K562 (cell line): ENCODE measurements around the gene NAGS. TPM values are rescaled to one million over a fixed set of nuclear protein-coding genes. Genes with fewer than 3 reads are reported as not detected.

ENCODE experiments used
- ATAC-seq: fragments of 200-7000 bp; cut with Tn5 transposase; 3 replicates; pipeline ENCODE4 v1.9.1; 2020; ENCODE audit warnings: moderate library complexity
- BruUV-seq: library from RNA; stranded (reverse); fragments of 400-500 nt; replicated peaks from 2 replicates; lab custom pipeline; 2021; lab: Mats Ljungman, UMichigan
- CTCF ChIA-PET: fragments of 300-600 bp; formaldehyde crosslinking; extraction: SDS; loops from one replicate; lab custom pipeline; 2021; ENCODE audit warnings: low intra/inter-chr PET ratio; lab: Yijun Ruan, JAX
- POLR2A ChIA-PET: fragments of 300-600, 350-650 bp; sonication (Branson Sonifier 250); formaldehyde crosslinking; extraction: SDS; loops from one replicate; lab custom pipeline; 2021; ENCODE audit warnings: antibody characterized with exemption, inconsistent platforms; lab: Yijun Ruan, JAX
- DNase-seq, 4 experiments: peaks; one replicate each; pipeline versions ENCODE4 v3.0.0 to v3.0.0-alpha.2; 2011 to 2018; ENCODE audit warnings: low spot score in 3 of 4, mixed read lengths in 3 of 4; ENCODE audit errors: extremely low read depth in 1 of 4
- FAIRE-seq: peaks from 2 replicates; lab custom pipeline; 2011; peaks lifted over from hg19 to GRCh38; lab: Jason Lieb, UNC
- H2AFZ ChIP-seq: 2 replicates; pipeline ENCODE4 v1.6.0; 2011; ENCODE audit warnings: low read depth, low read length, control low read depth, inconsistent platforms
- H3K27ac ChIP-seq: fragments of 200-600 bp; 3 replicates; pipeline ENCODE4 v1.8.0; 2011; ENCODE audit warnings: low read depth, mild to moderate bottlenecking, control low read depth, inconsistent platforms, low read length, moderate library complexity, mixed read lengths; ENCODE audit errors: extremely low read depth
- H3K27me3 ChIP-seq, 2 experiments: fragments of 300-600 bp in 1 of 2; 2 replicates in 1 of 2; 3 replicates in 1 of 2; pipeline versions ENCODE4 v1.6.0 to v1.8.0; 2011; ENCODE audit warnings: inconsistent platforms in 2 of 2, low read length in 2 of 2, mild to moderate bottlenecking in 1 of 2, mixed read lengths in 1 of 2, moderate library complexity in 1 of 2; ENCODE audit not compliant: control insufficient read depth in 2 of 2, insufficient read depth in 2 of 2
- H3K36me3 ChIP-seq: fragments of 300-600 bp; 3 replicates; pipeline ENCODE4 v1.8.0; 2011; ENCODE audit warnings: mild to moderate bottlenecking, low read length, inconsistent platforms; ENCODE audit not compliant: control insufficient read depth, insufficient read depth
- H3K4me1 ChIP-seq, 2 experiments: fragments of 200-600 bp in 1 of 2; replicated peaks in 1 of 2; 2 replicates in 1 of 2; 3 replicates in 1 of 2; pipeline versions ENCODE4 v1.5.1 to v1.8.0; 2011; ENCODE audit warnings: inconsistent platforms in 2 of 2, low read length in 2 of 2, mild to moderate bottlenecking in 1 of 2, mixed read lengths in 1 of 2, moderate library complexity in 1 of 2; ENCODE audit not compliant: control insufficient read depth in 2 of 2, insufficient read depth in 2 of 2
- H3K4me2 ChIP-seq: 2 replicates; pipeline ENCODE4 v1.6.1; 2011; ENCODE audit warnings: low read length, control low read depth, inconsistent platforms, mixed read lengths; ENCODE audit not compliant: insufficient read depth
- H3K4me3 ChIP-seq: fragments of 200-600 bp; sonication (generic), shearing (Covaris generic); 2 replicates; pipeline ENCODE4 v1.5.1; 2016; ENCODE audit warnings: control low read depth, inconsistent platforms
- H3K79me2 ChIP-seq: fragments of 200-600 bp; 3 replicates; pipeline ENCODE4 v1.8.0; 2011; ENCODE audit warnings: low read length, inconsistent platforms; ENCODE audit not compliant: control insufficient read depth, insufficient read depth
- H3K9ac ChIP-seq, 2 experiments: 2 replicates each; pipeline versions ENCODE4 v1.6.0 to v1.6.1; 2011; ENCODE audit warnings: low read depth in 2 of 2, low read length in 2 of 2, control low read depth in 1 of 2, inconsistent platforms in 1 of 2, mild to moderate bottlenecking in 1 of 2, mixed read lengths in 1 of 2; ENCODE audit not compliant: insufficient read depth in 1 of 2
- H3K9me1 ChIP-seq: one replicate; pipeline ENCODE4 v1.6.0; 2011; ENCODE audit warnings: inconsistent platforms, mild to moderate bottlenecking, low read length, moderate library complexity; ENCODE audit not compliant: control insufficient read depth, insufficient read depth
- H3K9me3 ChIP-seq: replicated peaks from 2 replicates; pipeline ENCODE4 v1.5.1; 2011; ENCODE audit warnings: low read depth, low read length, inconsistent platforms; ENCODE audit not compliant: control insufficient read depth, insufficient read depth
- H4K20me1 ChIP-seq: replicated peaks from 2 replicates; pipeline ENCODE4 v1.6.1; 2011; ENCODE audit warnings: low read length, inconsistent platforms, mixed read lengths; ENCODE audit not compliant: control insufficient read depth, insufficient read depth
- ATF7 ChIP-seq: fragments of 450-650 bp; IDR thresholded peaks from 2 replicates; pipeline ENCODE4 v1.7.1; 2014; ENCODE audit warnings: mild to moderate bottlenecking, moderate library complexity
- CBFB ChIP-seq: sonication (generic); formaldehyde crosslinking; IDR thresholded peaks from 2 replicates; pipeline ENCODE4 v1.4.0; 2020; ENCODE audit warnings: mild to moderate bottlenecking, missing genetic modification reagents
- CTBP1 ChIP-seq: fragments of 450-650 bp; IDR thresholded peaks from 2 replicates; pipeline ENCODE4 v1.6.1; 2016; ENCODE audit warnings: borderline replicate concordance
- JUN ChIP-seq, 2 experiments: sonication (generic) in 1 of 2; formaldehyde crosslinking in 1 of 2; IDR thresholded peaks; 2 replicates each; pipeline versions ENCODE4 v1.6.1 to v1.8.0; 2012 to 2022; ENCODE audit warnings: borderline replicate concordance in 2 of 2, mild to moderate bottlenecking in 2 of 2, improper control_type of control experiment in 1 of 2, low read depth in 1 of 2, low read length in 1 of 2, missing genetic modification reagents in 1 of 2
- JUND ChIP-seq, 2 experiments: IDR thresholded peaks; 2 replicates in 1 of 2; 3 replicates in 1 of 2; pipeline ENCODE4 v1.6.1; 2011; ENCODE audit warnings: borderline replicate concordance in 2 of 2, low read depth in 2 of 2, low read length in 2 of 2, improper control_type of control experiment in 1 of 2, missing biosample characterization in 1 of 2, missing genetic modification characterization in 1 of 2, missing genetic modification reagents in 1 of 2
- NFIC ChIP-seq: fragments of 450-650 bp; IDR thresholded peaks from 2 replicates; pipeline ENCODE4 v1.6.1; 2017; ENCODE audit warnings: mild to moderate bottlenecking, inconsistent platforms
- NR1H2 ChIP-seq: sonication (generic); formaldehyde crosslinking; IDR thresholded peaks from 2 replicates; pipeline ENCODE4 v1.4.0; 2020; ENCODE audit warnings: mild to moderate bottlenecking, missing genetic modification reagents
- POU5F1 ChIP-seq: fragments of 150-350 bp; IDR thresholded peaks from 2 replicates; pipeline ENCODE4 v1.6.1; 2014; ENCODE audit warnings: borderline replicate concordance, low read length, low read depth, mild to moderate bottlenecking; ENCODE audit not compliant: partially characterized antibody
- RAD21 ChIP-seq, 2 experiments: fragments of 250-450 bp in 1 of 2; fragments of 450-650 bp in 1 of 2; sonication (Bioruptor Pico) in 1 of 2; formaldehyde crosslinking in 1 of 2; IDR thresholded peaks in 1 of 2; conservative IDR thresholded peaks in 1 of 2; 2 replicates each; pipeline versions ENCODE4 v1.4.0 to v1.8.0; 2020 to 2022; ENCODE audit warnings: mild to moderate bottlenecking in 2 of 2, moderate library complexity in 1 of 2
- RBM14 ChIP-seq: fragments of 200-400 bp; formaldehyde crosslinking; IDR thresholded peaks from 2 replicates; pipeline ENCODE4 v1.6.1; 2018; ENCODE audit warnings: low read depth, mild to moderate bottlenecking, low read length, moderate library complexity, borderline replicate concordance; ENCODE audit not compliant: insufficient read depth
- RFX1 ChIP-seq: fragments of 450-650 bp; IDR thresholded peaks from 2 replicates; pipeline ENCODE4 v1.6.1; 2016; ENCODE audit warnings: mild to moderate bottlenecking, moderate library complexity
- YBX1 ChIP-seq: fragments of 450-650 bp; IDR thresholded peaks from 2 replicates; pipeline ENCODE4 v1.7.1; 2016; ENCODE audit warnings: mild to moderate bottlenecking
- ZNF121 ChIP-seq: sonication (generic); formaldehyde crosslinking; conservative IDR thresholded peaks from 2 replicates; pipeline ENCODE4 v1.8.0; 2022; ENCODE audit warnings: missing genetic modification reagents
- ZNF57 ChIP-seq: fragments of 450-650 bp; formaldehyde crosslinking; IDR thresholded peaks from 2 replicates; pipeline ENCODE4 v1.4.0; 2020; ENCODE audit warnings: mild to moderate bottlenecking, moderate library complexity
- WGBS: fragments of 100-300 bp; shearing (Covaris generic); methylation state at CpG from one replicate; pipeline ENCODE4 v1.1.6; 2016; ENCODE audit warnings: low coverage, mixed read lengths; ENCODE audit not compliant: insufficient coverage; ENCODE audit errors: missing lambda C conversion rate; 5-methylcytosine and 5-hydroxymethylcytosine counted together
- in situ Hi-C: fragments of 300-500 bp; cut with MboI; formaldehyde crosslinking; loops from 4 replicates; pipeline ENCODE4 v1.15.0; 2018; ENCODE audit warnings: inconsistent platforms, mixed read lengths
- intact Hi-C: fragments of 100-400 bp; cut with micrococcal nuclease; formaldehyde crosslinking; loops from 2 replicates; pipeline ENCODE4 v1.14.2; 2022
- polyA plus RNA-seq, 8 experiments: library from polyadenylated mRNA; depleted of rRNA in 4 of 8; stranded (reverse) in 5 of 8; unstranded in 3 of 8; fragments of >200 nt; fragmentation: Nextera tagmentation in 2 of 8; fragmentation: Illumina TruSeq in 1 of 8; extraction: Ambion mirVana in 2 of 8; extraction: Trizol in 1 of 8; gene quantifications; 2 replicates each; pipeline versions ENCODE4 v1.2.1 to v1.2.3, GENCODE V29; 2011 to 2014; ENCODE audit warnings: inconsistent platforms in 1 of 8, missing spikeins in 1 of 8
- total RNA-seq, 7 experiments: library from RNA; depleted of rRNA in 6 of 7; stranded (reverse); fragments of >200 nt in 6 of 7; fragmentation: Illumina TruSeq in 2 of 7; extraction: Trizol in 2 of 7; gene quantifications; 2 replicates each; pipeline versions ENCODE4 v1.2.1 to v1.2.3, GENCODE V29; 2011 to 2021; ENCODE audit warnings: low replicate concordance in 1 of 7
- TF ChIP-seq, protein P1 (sequence below), 2 experiments: fragments of 450-650 bp in 1 of 2; sonication (generic) in 1 of 2; formaldehyde crosslinking in 1 of 2; IDR thresholded peaks in 1 of 2; conservative IDR thresholded peaks in 1 of 2; 2 replicates each; pipeline versions ENCODE4 v1.6.1 to v1.8.1; 2016 to 2023; ENCODE audit warnings: mild to moderate bottlenecking in 2 of 2, moderate library complexity in 2 of 2, inconsistent platforms in 1 of 2, missing genetic modification reagents in 1 of 2
- TF ChIP-seq, protein P2 (sequence below): fragments of 450-650 bp; IDR thresholded peaks from 2 replicates; pipeline ENCODE4 v1.7.0; 2016; ENCODE audit warnings: borderline replicate concordance

NAGS gene
- total and polyA plus RNA-seq, 9 of the 15 experiments (the other 6 are each of a cell fraction or from before 2014, with no cell fraction given): not detected

DNA sequence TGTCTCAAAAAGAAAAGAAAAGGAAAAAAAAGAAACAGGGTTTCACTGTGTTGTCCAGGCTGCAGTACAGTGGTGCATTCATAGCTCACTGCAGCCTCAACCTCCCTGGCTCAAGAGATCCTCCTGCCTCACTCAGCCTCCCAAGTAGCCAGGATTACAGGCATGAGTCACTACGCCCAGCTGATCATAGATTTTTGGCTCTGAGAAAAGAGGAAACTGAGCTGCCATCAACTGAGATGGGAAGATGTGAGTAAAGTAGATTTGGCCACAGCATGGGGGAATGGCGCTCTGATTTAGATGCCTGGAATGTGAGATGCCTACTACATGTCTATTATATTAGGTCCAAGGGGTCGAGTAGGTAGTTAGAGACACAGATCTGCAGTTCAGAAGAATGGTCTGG is 5.9 kb upstream of the NAGS start (continued):
- TF ChIP-seq JUND (IDR thresholded peaks at IDR 0.05; ENCODE audit: borderline replicate concordance, low read depth, low read length) (peak; percentile 92), JUND (tag; IDR thresholded peaks at IDR 0.05; ENCODE audit: borderline replicate concordance, low read depth, low read length) (peak; percentile 90; the same call in 2 of the 3 replicates), CTBP1 (peak; percentile 60; the same call in 1 of the 2 replicates), ZNF121 (CRISPR knock-in tag) (peak; percentile 50; the same call in 1 of the 2 replicates), NR1H2 (CRISPR knock-in tag) (no peak), JUN (IDR thresholded peaks at IDR 0.05; ENCODE audit: borderline replicate concordance, low read depth, low read length) (peak; percentile 57; the same call in 1 of the 2 replicates), JUN (CRISPR knock-in tag; IDR thresholded peaks at IDR 0.05; ENCODE audit: borderline replicate concordance) (no peak), ZNF57 (CRISPR knock-in tag) (no peak), RFX1 (no peak)
- TF ChIP-seq, protein P1, sequence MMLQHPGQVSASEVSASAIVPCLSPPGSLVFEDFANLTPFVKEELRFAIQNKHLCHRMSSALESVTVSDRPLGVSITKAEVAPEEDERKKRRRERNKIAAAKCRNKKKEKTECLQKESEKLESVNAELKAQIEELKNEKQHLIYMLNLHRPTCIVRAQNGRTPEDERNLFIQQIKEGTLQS (IDR thresholded peaks at IDR 0.05): peak; percentile 75
- TF ChIP-seq, protein P1 (CRISPR knock-in tag; conservative IDR thresholded peaks at IDR 0.05): no peak

DNA sequence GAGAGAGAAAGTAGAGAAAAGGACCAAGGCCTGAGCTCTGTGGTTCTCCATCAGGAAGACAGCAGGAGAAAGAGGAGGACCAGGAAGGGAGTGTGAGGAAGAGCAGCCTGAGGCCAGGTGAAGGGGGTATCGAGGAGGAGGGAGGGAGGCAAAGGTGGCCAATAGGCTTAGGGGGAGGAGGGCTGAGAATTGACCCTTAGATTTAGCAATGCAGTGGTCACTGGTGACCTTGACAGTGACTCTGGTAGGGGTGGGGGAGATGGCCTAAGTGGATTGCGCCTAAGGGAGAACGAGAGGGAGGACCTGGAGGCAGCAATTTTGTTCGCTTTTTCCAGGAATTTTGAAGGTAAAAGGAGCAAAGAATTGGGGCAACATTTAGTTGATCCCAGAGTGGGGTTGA is 5.4 kb upstream of the NAGS start:
- Histone ChIP-seq H3K4me3 (no peak overlapping the region), H3K4me1 (peaks cover 5 to 8% of the 10 kb centered on the region in 2 experiments; a peak in 3 of 5 replicates), H4K20me1 (0 out of 2 replicates have a peak, but pooled peaks cover 3% of the 10 kb centered on the region), H3K27ac (no peak overlapping the region), H3K9me3 (no peaks in the 10 kb centered on the region), H3K9ac (no peak overlapping the region), H3K27me3 (peaks cover 0 to 8% of the 10 kb centered on the region in 2 experiments; a peak in 3 of 5 replicates), H3K36me3 (no peaks in the 10 kb centered on the region), H2AFZ (no peak overlapping the region), H3K79me2 (no peaks in the 10 kb centered on the region), H3K4me2 (no peak overlapping the region), H3K9me1 (no peaks in the 10 kb centered on the region)
- TF ChIP-seq NFIC: 0 out of 2 replicates have a peak, but pooled peaks have one; percentile 2
- TF ChIP-seq CBFB: no peak
- no peak for TF ChIP-seq ATF7
- TF ChIP-seq YBX1: no peak
- no peak for TF ChIP-seq RBM14
- TF ChIP-seq RAD21 (CRISPR knock-in tag; conservative IDR thresholded peaks at IDR 0.05 in 1 of 2, IDR thresholded peaks at IDR 0.05 in 1 of 2): no peak
- no peak for TF ChIP-seq POU5F1
- TF ChIP-seq, protein P2, sequence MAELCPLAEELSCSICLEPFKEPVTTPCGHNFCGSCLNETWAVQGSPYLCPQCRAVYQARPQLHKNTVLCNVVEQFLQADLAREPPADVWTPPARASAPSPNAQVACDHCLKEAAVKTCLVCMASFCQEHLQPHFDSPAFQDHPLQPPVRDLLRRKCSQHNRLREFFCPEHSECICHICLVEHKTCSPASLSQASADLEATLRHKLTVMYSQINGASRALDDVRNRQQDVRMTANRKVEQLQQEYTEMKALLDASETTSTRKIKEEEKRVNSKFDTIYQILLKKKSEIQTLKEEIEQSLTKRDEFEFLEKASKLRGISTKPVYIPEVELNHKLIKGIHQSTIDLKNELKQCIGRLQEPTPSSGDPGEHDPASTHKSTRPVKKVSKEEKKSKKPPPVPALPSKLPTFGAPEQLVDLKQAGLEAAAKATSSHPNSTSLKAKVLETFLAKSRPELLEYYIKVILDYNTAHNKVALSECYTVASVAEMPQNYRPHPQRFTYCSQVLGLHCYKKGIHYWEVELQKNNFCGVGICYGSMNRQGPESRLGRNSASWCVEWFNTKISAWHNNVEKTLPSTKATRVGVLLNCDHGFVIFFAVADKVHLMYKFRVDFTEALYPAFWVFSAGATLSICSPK: no peak
- intact Hi-C loops (no loop called here), in situ Hi-C loops (no loop called here)
- POLR2A ChIA-PET: interaction anchor here (0.7 to 2.4 kb wide), 3 partner anchors 8 to 35 kb away, joined by 3 to 6 read pairs (median 3); no protein-coding TSS in a partner anchor
- FAIRE-seq (no peak), DNase-seq (no peak), ATAC-seq (no peak)
- CTCF ChIA-PET: no interaction called here
- no TSS peak for BruUV-seq
- 14% methylated on average over 4 of the region's 4 CpGs for WGBS
